ENCODE data around the gene MDM2. TPM values are rescaled to one million over a fixed set of nuclear protein-coding genes. Genes with fewer than 3 reads are reported as not detected.

The MDM2 gene
- total RNA-seq, 1 experiment from 2014 or later, result 118 TPM

DNA sequence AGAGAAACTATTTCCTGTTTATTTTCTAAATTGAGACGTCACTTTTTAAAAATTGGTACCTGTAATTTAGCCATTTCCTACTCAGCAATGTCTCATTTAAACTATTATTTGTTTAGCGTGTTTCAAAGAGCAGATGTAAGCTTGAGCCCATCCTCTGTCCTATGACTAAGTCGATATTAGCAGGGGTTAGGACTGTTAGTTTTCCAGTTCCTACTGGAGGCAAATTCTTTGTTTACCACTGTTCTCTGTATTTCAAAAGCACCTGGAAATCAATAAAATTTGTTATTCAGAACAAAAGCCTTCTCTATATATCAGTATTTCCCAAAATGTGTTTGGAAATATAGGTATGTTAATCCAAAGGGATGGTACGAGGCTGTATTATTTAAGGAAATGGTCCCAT is 42.4 kb downstream of the MDM2 start:
- CTCF ChIA-PET, result no interaction called here

GRCh38 chr12:68851592-68852306 is 43.8 kb downstream of the MDM2 start:
- H3K27me3 Mint-ChIP-seq (ENCODE audit: insufficient read depth, unreplicated experiment), result no peaks in the 10 kb centered on the region
- no peaks in the 10 kb centered on the region for H3K36me3 ChIP-seq (ENCODE audit: control insufficient read depth, insufficient read depth, low read length)
- no peaks in the 10 kb centered on the region for H3K9me3 Mint-ChIP-seq (ENCODE audit: unreplicated experiment)
- intact Hi-C loops (cut with micrococcal nuclease; ENCODE audit: unreplicated experiment), result no loop called here
- H3K4me3 Mint-ChIP-seq (ENCODE audit: unreplicated experiment), result no peak overlapping the region
- CTCF ChIA-PET, result no interaction called here
- H3K9me3 ChIP-seq, result no peaks in the 10 kb centered on the region
- no peaks in the 10 kb centered on the region for H3K4me1 Mint-ChIP-seq (ENCODE audit: low read depth, unreplicated experiment)
- POLR2A ChIA-PET, result no interaction called here
- no peak for TF ChIP-seq CTCF (IDR thresholded peaks at IDR 0.05; ENCODE audit: insufficient read depth in 1 of 2, low read depth in 1 of 2, low read length in 1 of 2, severe bottlenecking in 1 of 2, unreplicated experiment in 1 of 2)
- no peaks in the 10 kb centered on the region for H3K36me3 Mint-ChIP-seq (ENCODE audit: insufficient read depth, unreplicated experiment)
- no peaks in the 10 kb centered on the region for H3K27me3 ChIP-seq (replicated peaks; ENCODE audit: control insufficient read depth, insufficient read depth, low read length)
- H3K27ac Mint-ChIP-seq (ENCODE audit: unreplicated experiment), result no peak overlapping the region
- H3K4me3 ChIP-seq (ENCODE audit: low read depth, low read length), result no peak overlapping the region
- no peak for DNase-seq
- no peaks in the 10 kb centered on the region for H3K4me1 ChIP-seq
- no TSS peak for BruUV-seq (replicated peaks)

More for the DNA sequence above, 42.4 kb downstream of the MDM2 start:
- Mint-ChIP-seq H3K27ac (ENCODE audit: unreplicated experiment) (no peak overlapping the region), H3K4me1 (ENCODE audit: low read depth, unreplicated experiment) (no peaks in the 10 kb centered on the region), H3K36me3 (ENCODE audit: insufficient read depth, unreplicated experiment) (no peaks in the 10 kb centered on the region), H3K27me3 (ENCODE audit: insufficient read depth, unreplicated experiment) (no peaks in the 10 kb centered on the region), H3K9me3 (ENCODE audit: unreplicated experiment) (no peaks in the 10 kb centered on the region), H3K4me3 (ENCODE audit: unreplicated experiment) (no peak overlapping the region)
- POLR2A ChIA-PET, result no interaction called here
- TF ChIP-seq CTCF (IDR thresholded peaks at IDR 0.05; ENCODE audit: insufficient read depth in 1 of 2, low read depth in 1 of 2, low read length in 1 of 2, severe bottlenecking in 1 of 2, unreplicated experiment in 1 of 2), result no peak
- Histone ChIP-seq H3K4me1 (no peaks in the 10 kb centered on the region), H3K27me3 (replicated peaks; ENCODE audit: control insufficient read depth, insufficient read depth, low read length) (no peaks in the 10 kb centered on the region), H3K36me3 (ENCODE audit: control insufficient read depth, insufficient read depth, low read length) (no peaks in the 10 kb centered on the region), H3K4me3 (ENCODE audit: low read depth, low read length) (no peak overlapping the region), H3K9me3 (no peaks in the 10 kb centered on the region)
- BruUV-seq (replicated peaks), result no TSS peak
- DNase-seq, result no peak
- intact Hi-C loops (cut with micrococcal nuclease; ENCODE audit: unreplicated experiment), result no loop called here

- BruUV-seq (replicated peaks), result no TSS peak
- DNase-seq, result no peak
- ChIA-PET POLR2A (no interaction called here), CTCF (no interaction called here)
- Mint-ChIP-seq H3K27ac (ENCODE audit: unreplicated experiment) (no peak overlapping the region), H3K4me1 (ENCODE audit: low read depth, unreplicated experiment) (no peaks in the 10 kb centered on the region), H3K27me3 (ENCODE audit: insufficient read depth, unreplicated experiment) (no peaks in the 10 kb centered on the region), H3K9me3 (ENCODE audit: unreplicated experiment) (no peaks in the 10 kb centered on the region), H3K4me3 (ENCODE audit: unreplicated experiment) (no peak overlapping the region), H3K36me3 (ENCODE audit: insufficient read depth, unreplicated experiment) (no peaks in the 10 kb centered on the region)
- TF ChIP-seq CTCF (IDR thresholded peaks at IDR 0.05; ENCODE audit: insufficient read depth in 1 of 2, low read depth in 1 of 2, low read length in 1 of 2, severe bottlenecking in 1 of 2, unreplicated experiment in 1 of 2), result no peak
- Histone ChIP-seq H3K4me1 (no peaks in the 10 kb centered on the region), H3K4me3 (ENCODE audit: low read depth, low read length) (no peak overlapping the region), H3K36me3 (ENCODE audit: control insufficient read depth, insufficient read depth, low read length) (no peaks in the 10 kb centered on the region), H3K9me3 (no peaks in the 10 kb centered on the region), H3K27me3 (replicated peaks; ENCODE audit: control insufficient read depth, insufficient read depth, low read length) (no peaks in the 10 kb centered on the region)
- intact Hi-C loops (cut with micrococcal nuclease; ENCODE audit: unreplicated experiment), result no loop called here
Observed at GRCh38 chr12:68853396-68854077, 45.6 kb downstream of the MDM2 start.

All from Caco-2 (cell line).